Measurements from ENCODE around the gene SLC7A4.
"Not testable (repeated sequence)": the region's sequence is repeated elsewhere in the genome, so short reads cannot be mapped to it uniquely, and the experiment has no call there.

Gene SLC7A4

DNA sequence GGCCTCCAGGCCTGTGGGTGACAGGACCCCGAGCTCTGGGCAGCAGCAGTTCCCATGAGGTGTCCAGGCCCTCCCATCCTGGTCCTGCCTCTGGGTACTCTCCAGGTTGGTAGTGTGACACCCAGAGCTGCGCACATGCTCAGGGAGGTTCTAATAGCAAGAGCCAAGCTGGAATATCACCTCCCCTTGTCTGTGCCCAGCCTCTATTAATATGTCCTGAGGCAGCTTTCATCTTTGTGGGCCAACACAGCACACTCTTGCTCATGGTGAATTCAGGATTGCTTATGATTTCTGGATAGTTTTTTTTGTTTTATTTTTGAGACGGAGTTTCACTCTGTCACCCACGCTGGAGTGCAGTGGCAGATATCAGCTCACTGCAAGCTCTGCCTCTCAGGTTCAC, 14.0 kb downstream of the SLC7A4 start:
- DNase-seq, result no peak

DNA sequence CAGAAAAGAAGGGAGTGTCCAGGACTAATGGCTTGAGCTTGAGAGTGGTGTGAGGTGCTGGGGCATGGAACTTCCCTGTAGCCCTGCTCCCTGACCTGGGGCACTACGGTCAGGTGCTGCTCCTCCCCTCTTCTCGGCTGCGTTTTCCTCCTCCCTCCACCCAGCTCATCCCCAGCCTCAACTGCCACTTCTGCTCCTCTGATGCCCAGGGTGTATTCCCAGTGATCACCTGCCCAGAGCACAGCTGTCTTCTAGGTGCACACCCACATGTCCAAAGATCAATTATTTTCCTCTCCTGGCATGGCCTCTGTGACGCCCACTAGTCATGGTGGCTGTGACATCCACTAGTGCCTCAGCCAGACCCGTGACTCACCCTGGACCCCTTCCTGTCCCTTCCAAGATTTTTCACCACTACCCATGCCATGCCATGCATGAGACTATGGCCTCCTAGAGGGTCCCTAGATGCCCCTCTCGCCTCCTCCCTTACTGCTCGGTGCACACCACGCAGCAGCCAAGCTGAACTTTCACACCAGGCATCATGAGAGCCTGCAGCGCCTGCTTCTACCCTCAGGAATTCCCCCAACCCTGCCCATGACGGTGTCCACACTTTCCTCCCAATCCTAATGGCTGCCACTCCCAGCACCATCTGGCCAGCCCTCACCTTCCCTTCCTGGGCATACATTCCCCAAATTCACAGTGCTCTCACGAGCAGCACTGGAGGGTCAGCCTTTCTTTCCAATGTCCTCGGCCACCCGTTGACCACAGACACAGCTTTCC, 15.5 kb downstream of the SLC7A4 start:
- no peak for DNase-seq

GRCh38 chr22:21015466-21016006, 16.8 kb downstream of the SLC7A4 start:
- no peak for DNase-seq

GRCh38 chr22:21014726-21015465, 17.5 kb downstream of the SLC7A4 start, which contains the start of gene P2RX6:
TSS of gene P2RX6 (plus strand) at chr22:21015165. CDS start at chr22:21015175, 10 bp downstream.
- DNase-seq, result peak; percentile 56

- DNase-seq, result peak; percentile 96
Measured at GRCh38 chr22:21014202-21014725, 18.1 kb downstream of the SLC7A4 start.

DNA sequence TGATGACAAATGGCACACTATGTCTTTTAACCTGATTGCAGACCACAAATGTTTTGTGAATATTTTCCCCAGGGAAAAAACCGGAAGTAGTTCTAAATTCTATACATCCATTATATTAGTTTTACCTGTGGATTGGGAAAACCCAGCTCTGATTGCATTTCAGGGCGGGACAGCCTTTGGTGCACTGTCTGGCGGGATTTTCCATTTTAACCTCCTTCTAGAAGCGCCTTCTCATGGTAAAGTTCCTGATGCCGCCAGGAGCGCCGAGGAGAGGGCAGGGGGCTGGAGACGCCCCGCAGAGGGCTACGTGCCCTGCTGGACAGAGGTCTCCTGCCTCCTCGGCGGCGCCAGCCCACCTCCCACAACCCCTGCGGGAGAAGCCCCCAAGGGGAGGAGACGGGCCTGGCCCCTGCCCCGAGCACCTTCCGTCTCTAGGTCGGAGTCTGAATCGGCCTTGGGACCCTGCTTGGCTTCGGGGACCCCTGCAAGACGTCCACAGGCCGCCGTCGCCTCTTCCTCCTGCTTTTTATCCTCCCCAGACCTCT, 18.6 kb downstream of the SLC7A4 start:
- no peak for DNase-seq

- DNase-seq, result no peak
Measured at GRCh38 chr22:21012446-21013407, 19.6 kb downstream of the SLC7A4 start.

- no peak for DNase-seq
Measured at GRCh38 chr22:21010426-21011113, 21.8 kb downstream of the SLC7A4 start.

DNA sequence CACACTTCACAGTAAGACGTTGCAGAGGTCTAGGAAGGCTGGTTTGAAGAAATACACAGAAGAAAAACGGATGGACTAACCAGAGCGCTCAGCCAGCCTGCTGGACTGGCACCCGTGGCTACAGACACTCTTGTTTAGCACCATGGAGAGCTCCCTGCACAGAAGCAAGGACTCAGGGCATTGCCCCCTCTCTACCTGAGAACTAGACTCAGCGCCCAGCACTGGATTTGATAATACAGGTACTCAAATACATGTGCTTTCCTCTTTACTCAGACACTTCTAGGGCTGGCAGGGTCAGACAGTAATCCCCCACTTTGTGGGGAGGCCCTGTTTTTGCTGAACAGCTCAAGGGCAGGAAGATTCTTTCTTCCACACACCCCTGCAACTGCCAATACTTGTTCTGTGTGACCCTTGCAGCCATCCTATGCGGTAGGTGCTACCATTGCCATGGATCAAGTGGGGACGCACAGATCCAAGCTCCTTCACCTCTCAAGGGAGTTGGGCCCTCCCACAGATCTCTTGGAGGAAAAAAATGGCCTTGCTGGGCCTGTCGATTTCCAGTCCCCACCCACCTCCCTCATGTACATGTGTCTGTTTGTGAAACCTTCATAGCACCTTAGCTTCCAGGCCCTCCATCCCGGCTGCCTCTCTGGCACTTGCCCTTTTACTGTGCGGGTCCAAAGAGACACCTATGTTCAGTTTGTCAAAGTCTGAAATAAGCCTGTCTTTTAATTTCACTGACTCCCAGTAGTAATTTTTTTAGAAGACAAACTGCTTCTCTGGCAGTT, 22.5 kb downstream of the SLC7A4 start:
- no peak for DNase-seq

- not testable (repeated sequence) for DNase-seq
Measured at GRCh38 chr22:21009208-21009607, 23.2 kb downstream of the SLC7A4 start.

- DNase-seq, result peak; percentile 23
Measured at GRCh38 chr22:21003782-21004181, 28.6 kb downstream of the SLC7A4 start.

- peak; percentile 96 for DNase-seq
Measured at GRCh38 chr22:21001601-21002325, 30.6 kb downstream of the SLC7A4 start, which contains the start of gene THAP7. TSS of gene THAP7 (minus strand) at chr22:21002118. CDS start at chr22:21001911, 207 bp downstream.

DNA sequence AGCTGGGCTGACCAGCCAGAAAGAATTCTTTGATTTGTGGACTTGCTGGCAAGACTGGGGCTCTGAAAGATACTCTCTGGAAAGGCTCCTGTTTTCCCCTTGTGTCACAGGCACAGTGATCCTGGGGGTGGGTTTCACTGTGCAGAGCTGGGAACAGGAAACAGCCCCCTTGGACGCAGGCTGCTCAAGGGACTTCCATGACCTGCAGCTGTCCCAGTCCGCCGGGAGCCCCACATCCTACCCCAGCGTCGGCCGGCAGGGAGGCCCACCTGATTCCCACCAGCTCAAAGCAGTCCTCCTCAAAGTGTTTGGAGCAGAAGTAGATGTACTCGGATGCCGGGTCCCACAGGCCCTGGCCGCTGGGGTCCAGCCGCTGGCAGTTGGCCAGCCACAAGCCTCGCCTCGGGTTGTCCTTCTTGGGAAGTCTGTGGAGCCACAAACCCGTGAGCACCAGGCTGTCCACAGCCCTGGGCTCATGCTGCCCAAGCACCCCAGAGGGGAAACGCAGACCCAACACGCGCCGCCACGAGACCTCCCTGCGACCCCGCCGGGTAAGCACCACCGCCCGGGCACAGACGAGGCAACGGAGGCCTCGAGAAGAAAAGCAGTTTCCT, 31.3 kb downstream of the SLC7A4 start:
- DNase-seq, result peak; percentile 26

- DNase-seq, result peak; percentile 36
Measured at GRCh38 chr22:21000207-21000986, 32.0 kb downstream of the SLC7A4 start.

DNA sequence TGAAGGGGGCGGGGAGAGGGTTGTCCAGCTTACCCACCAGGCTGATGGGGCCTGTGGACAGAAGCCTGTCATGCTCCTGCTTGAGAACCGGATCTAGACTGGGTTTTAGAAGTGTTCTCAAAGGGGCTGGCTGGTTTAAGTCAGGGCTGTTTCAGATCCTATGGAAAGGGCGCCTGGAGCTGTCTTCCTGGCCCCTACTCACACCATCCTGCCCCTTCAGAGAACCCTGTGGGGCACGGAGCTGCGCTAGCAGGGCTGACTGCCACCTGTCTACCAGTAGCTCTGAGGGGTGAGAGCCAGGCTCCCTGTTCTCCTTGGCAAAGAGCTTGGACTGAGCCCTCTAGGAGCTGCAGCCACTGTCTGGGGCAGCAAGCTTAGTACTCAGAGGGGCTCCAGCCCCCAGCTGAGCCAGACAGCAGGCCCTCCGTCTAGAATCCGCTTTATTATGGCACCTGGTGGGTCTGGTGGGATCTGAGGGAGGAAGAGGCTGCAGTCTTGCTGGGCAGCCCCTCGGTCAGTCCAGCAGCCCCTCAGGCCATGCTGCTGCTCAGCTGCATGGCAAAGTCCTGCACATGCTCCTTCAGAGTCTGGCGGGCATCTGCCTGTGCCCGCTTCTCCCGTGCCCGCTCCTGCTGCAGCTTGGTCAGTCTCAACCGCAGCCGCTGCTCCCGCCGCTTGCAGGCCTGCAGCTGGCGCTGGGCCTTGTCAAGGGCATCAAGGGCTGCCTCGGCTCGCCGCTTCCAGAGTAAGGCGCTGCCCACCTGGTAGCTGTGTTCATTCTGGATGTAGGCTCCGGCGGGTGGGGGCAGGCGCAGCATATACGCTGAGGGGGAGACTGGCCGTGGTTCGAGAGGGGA, 32.8 kb downstream of the SLC7A4 start:
- DNase-seq, result no peak

GRCh38 chr22:20998411-20999336, 33.7 kb downstream of the SLC7A4 start:
- DNase-seq, result no peak

All from NCI-H1092 treated with DMSO at 0.1 percent for 48 hours (cell line).